Testis (tissue), 2 donors: ENCODE data around the gene AKAP6.

Experiments
- CTCF ChIP-seq, 3 experiments: fragments of 450-650 bp in 2 of 3; fragments of 200-600 bp in 1 of 3; sonication (generic) in 1 of 3; IDR thresholded peaks; one replicate each; pipeline ENCODE4 v1.5.1; 2016 to 2019; ENCODE audit warnings: antibody characterized with exemption in 3 of 3, mild to moderate bottlenecking in 2 of 3, moderate library complexity in 1 of 3
- POLR2A ChIP-seq: fragments of 450-650 bp; IDR thresholded peaks from one replicate; pipeline ENCODE4 v1.6.1; 2017; ENCODE audit warnings: antibody characterized with exemption, mild to moderate bottlenecking, moderate library complexity

- TF ChIP-seq CTCF (IDR thresholded peaks at IDR 0.05) (no peak), POLR2A (no peak)
Observed at GRCh38 chr14:32620724-32621123, 291.6 kb downstream of the AKAP6 start.
